GM18526 (cell line): ENCODE results near the gene PREX1.

Experiments used
- POLR2A ChIP-seq: IDR thresholded peaks from 3 replicates; pipeline ENCODE4 v1.6.1; 2011; ENCODE audit not compliant: insufficient read length; ENCODE audit errors: extremely low read depth

PREX1 gene

GRCh38 chr20:48582673-48582985 lies 245.2 kb downstream of the PREX1 start:
- no peak for TF ChIP-seq POLR2A

GRCh38 chr20:48581167-48581566 lies 246.6 kb downstream of the PREX1 start:
- TF ChIP-seq POLR2A = no peak

GRCh38 chr20:48578397-48579098 lies 249.3 kb downstream of the PREX1 start:
- TF ChIP-seq POLR2A = no peak

GRCh38 chr20:48577557-48577956 lies 250.2 kb downstream of the PREX1 start:
- no peak for TF ChIP-seq POLR2A

- no peak for TF ChIP-seq POLR2A
Observed at GRCh38 chr20:48574383-48574782, 253.4 kb downstream of the PREX1 start.
